Measurements from ENCODE around the gene MTFR1L. TPM values are rescaled to one million over a fixed set of nuclear protein-coding genes. Genes with fewer than 3 reads are reported as not detected.

Gene MTFR1L
- total RNA-seq, 8 experiments from 2014 or later, result 58.3 to 92.1 (median 66.7) TPM

GRCh38 chr1:25863486-25864262 is 43.9 kb downstream of the MTFR1L start:
- in situ Hi-C loops (cut with MboI; ENCODE audit: low pct_unique_long_range_greater_than_20kb in 2 of 9, low sequenced_read_pairs in 9 of 9, unreplicated experiment in 9 of 9), result no loop called here
- Histone ChIP-seq H3K27ac (no peak overlapping the region), H3K4me3 (no peak overlapping the region), H3K4me1 (replicated peaks in 1 of 2) (peaks cover 0 to 7% of the 10 kb centered on the region in 2 donors)
- ATAC-seq (replicated peaks in 6 of 8), result no peak
- 85 to 100% (median 92%) methylated on average over 3 to 23 of the region's 25 CpGs; no CpG with 5 or more reads in 1 of the 10 experiments for WGBS, 10 experiments

- ATAC-seq (replicated peaks in 6 of 8), result no peak
- Histone ChIP-seq H3K4me1 (replicated peaks in 1 of 2) (peaks cover 0 to 6% of the 10 kb centered on the region in 2 donors), H3K4me3 (no peak overlapping the region), H3K27ac (no peak overlapping the region)
- in situ Hi-C loops (cut with MboI; ENCODE audit: low pct_unique_long_range_greater_than_20kb in 2 of 9, low sequenced_read_pairs in 9 of 9, unreplicated experiment in 9 of 9), result no loop called here
- 80 to 100% (median 97%) methylated on average over 1 to 3 of the region's 3 CpGs; no CpG with 5 or more reads in 4 of the 10 experiments for WGBS, 10 experiments
Observed at GRCh38 chr1:25864434-25864833, 44.7 kb downstream of the MTFR1L start.

- H3K4me3 ChIP-seq, result no peak overlapping the region
- H3K4me1 ChIP-seq (replicated peaks in 1 of 2), result peaks cover 0 to 9% of the 10 kb centered on the region in 2 donors
- no peak for ATAC-seq (replicated peaks in 6 of 8)
- WGBS, 10 experiments, result 83 to 89% methylated on average over 1 of the region's 1 CpG; no CpG with 5 or more reads in 8 of the 10 experiments
- in situ Hi-C loops (cut with MboI; ENCODE audit: low pct_unique_long_range_greater_than_20kb in 2 of 9, low sequenced_read_pairs in 9 of 9, unreplicated experiment in 9 of 9), result no loop called here
- H3K27ac ChIP-seq, result no peak overlapping the region
Observed at GRCh38 chr1:25866288-25866687, 46.5 kb downstream of the MTFR1L start.

GRCh38 chr1:25867210-25867991 is 47.6 kb downstream of the MTFR1L start:
- 51 to 100% (median 76%) methylated on average over 3 to 8 of the region's 9 CpGs for WGBS, 10 experiments

GRCh38 chr1:25869909-25870606 is 50.3 kb downstream of the MTFR1L start:
- H3K4me1 ChIP-seq (replicated peaks in 1 of 2), result peaks cover 7 to 29% of the 10 kb centered on the region in 2 donors
- no peak overlapping the region for H3K27ac ChIP-seq
- in situ Hi-C loops (cut with MboI; ENCODE audit: low pct_unique_long_range_greater_than_20kb in 2 of 9, low sequenced_read_pairs in 9 of 9, unreplicated experiment in 9 of 9), result no loop called here
- ATAC-seq (replicated peaks in 6 of 8), result no peak
- WGBS, 10 experiments, result 51 to 84% (median 75%) methylated on average over 1 to 5 of the region's 6 CpGs; no CpG with 5 or more reads in 6 of the 10 experiments
- no peak overlapping the region for H3K4me3 ChIP-seq

More at GRCh38 chr1:25867210-25867991, 47.6 kb downstream of the MTFR1L start:
- peaks cover 0 to 12% of the 10 kb centered on the region in 2 donors for H3K4me1 ChIP-seq (replicated peaks in 1 of 2)
- H3K4me3 ChIP-seq, result no peak overlapping the region
- H3K27ac ChIP-seq, result no peak overlapping the region
- peak in 3 of 8 experiments; percentile 43 to 80 (median 70) for ATAC-seq (replicated peaks in 6 of 8)
- in situ Hi-C loops (cut with MboI; ENCODE audit: low pct_unique_long_range_greater_than_20kb in 2 of 9, low sequenced_read_pairs in 9 of 9, unreplicated experiment in 9 of 9), result no loop called here

GRCh38 chr1:25870614-25871013 is 50.9 kb downstream of the MTFR1L start:
- no peak overlapping the region for H3K27ac ChIP-seq
- WGBS, 10 experiments, result 67 to 100% (median 100%) methylated on average over 1 of the region's 1 CpG; no CpG with 5 or more reads in 4 of the 10 experiments
- no peak for ATAC-seq (replicated peaks in 6 of 8)

GRCh38 chr1:25871086-25871703 is 51.4 kb downstream of the MTFR1L start:
- 16 to 33% (median 30%) methylated on average over 3 to 5 of the region's 5 CpGs; no CpG with 5 or more reads in 7 of the 10 experiments for WGBS, 10 experiments
- peak in 2 of 8 experiments; percentile 2 to 11 for ATAC-seq (replicated peaks in 6 of 8)

More at GRCh38 chr1:25870614-25871013, 50.9 kb downstream of the MTFR1L start:
- in situ Hi-C loops (cut with MboI; ENCODE audit: low pct_unique_long_range_greater_than_20kb in 2 of 9, low sequenced_read_pairs in 9 of 9, unreplicated experiment in 9 of 9), result no loop called here
- no peak overlapping the region for H3K4me3 ChIP-seq
- H3K4me1 ChIP-seq (replicated peaks in 1 of 2), result peaks cover 7 to 29% of the 10 kb centered on the region in 2 donors

GRCh38 chr1:25871704-25872494 is 52.1 kb downstream of the MTFR1L start:
- WGBS, 10 experiments, result 83 to 100% (median 96%) methylated on average over 1 to 8 of the region's 9 CpGs; no CpG with 5 or more reads in 2 of the 10 experiments
- no peak for ATAC-seq (replicated peaks in 6 of 8)
- H3K4me1 ChIP-seq (replicated peaks in 1 of 2), result peaks cover 12 to 34% of the 10 kb centered on the region in 2 donors
- no peak overlapping the region for H3K4me3 ChIP-seq
- in situ Hi-C loops (cut with MboI; ENCODE audit: low pct_unique_long_range_greater_than_20kb in 2 of 9, low sequenced_read_pairs in 9 of 9, unreplicated experiment in 9 of 9), result no loop called here
- H3K27ac ChIP-seq, result no peak overlapping the region

More at GRCh38 chr1:25871086-25871703, 51.4 kb downstream of the MTFR1L start:
- peaks cover 11 to 33% of the 10 kb centered on the region in 2 donors for H3K4me1 ChIP-seq (replicated peaks in 1 of 2)
- H3K27ac ChIP-seq, result no peak overlapping the region
- in situ Hi-C loops (cut with MboI; ENCODE audit: low pct_unique_long_range_greater_than_20kb in 2 of 9, low sequenced_read_pairs in 9 of 9, unreplicated experiment in 9 of 9), result no loop called here
- no peak overlapping the region for H3K4me3 ChIP-seq

- no peak overlapping the region for H3K27ac ChIP-seq
- no peak for ATAC-seq (replicated peaks in 6 of 8)
- H3K4me3 ChIP-seq, result no peak overlapping the region
- 50 to 100% (median 86%) methylated on average over 1 to 2 of the region's 2 CpGs; no CpG with 5 or more reads in 1 of the 10 experiments for WGBS, 10 experiments
- in situ Hi-C loops (cut with MboI; ENCODE audit: low pct_unique_long_range_greater_than_20kb in 2 of 9, low sequenced_read_pairs in 9 of 9, unreplicated experiment in 9 of 9), result no loop called here
- peaks cover 12 to 33% of the 10 kb centered on the region in 2 donors for H3K4me1 ChIP-seq (replicated peaks in 1 of 2)
Observed at GRCh38 chr1:25872713-25873112, 53.0 kb downstream of the MTFR1L start.

- peak in 1 of 8 experiments; percentile 2 for ATAC-seq (replicated peaks in 6 of 8)
- Histone ChIP-seq H3K27ac (no peak overlapping the region), H3K4me1 (replicated peaks in 1 of 2) (peaks cover 12 to 31% of the 10 kb centered on the region in 2 donors), H3K4me3 (no peak overlapping the region)
- in situ Hi-C loops (cut with MboI; ENCODE audit: low pct_unique_long_range_greater_than_20kb in 2 of 9, low sequenced_read_pairs in 9 of 9, unreplicated experiment in 9 of 9), result no loop called here
- 20 to 71% (median 61%) methylated on average over 1 to 3 of the region's 3 CpGs; no CpG with 5 or more reads in 4 of the 10 experiments for WGBS, 10 experiments
Observed at GRCh38 chr1:25873120-25873519, 53.4 kb downstream of the MTFR1L start.

- Histone ChIP-seq H3K4me1 (replicated peaks in 1 of 2) (peaks cover 12 to 31% of the 10 kb centered on the region in 2 donors), H3K4me3 (peak overlapping the region; percentile 39 to 54 (median 48)), H3K27ac (peak overlapping the region in 1 of 2 donors; percentile 86)
- 90 to 100% (median 93%) methylated on average over 2 to 3 of the region's 3 CpGs; no CpG with 5 or more reads in 6 of the 10 experiments for WGBS, 10 experiments
- no peak for ATAC-seq (replicated peaks in 6 of 8)
- in situ Hi-C loops (cut with MboI; ENCODE audit: low pct_unique_long_range_greater_than_20kb in 2 of 9, low sequenced_read_pairs in 9 of 9, unreplicated experiment in 9 of 9), result no loop called here
Observed at GRCh38 chr1:25874209-25874608, 54.5 kb downstream of the MTFR1L start.
